K562 (cell line): ENCODE measurements around the gene HAVCR1. TPM values are rescaled to one million over a fixed set of nuclear protein-coding genes. Genes with fewer than 3 reads are reported as not detected.

Experiments
- ATAC-seq: fragments of 200-7000 bp; cut with Tn5 transposase; 3 replicates; pipeline ENCODE4 v1.9.1; 2020; ENCODE audit warnings: moderate library complexity
- BruUV-seq: library from RNA; stranded (reverse); fragments of 400-500 nt; replicated peaks from 2 replicates; lab custom pipeline; 2021; lab: Mats Ljungman, UMichigan
- CTCF ChIA-PET: fragments of 300-600 bp; formaldehyde crosslinking; extraction: SDS; loops from one replicate; lab custom pipeline; 2021; ENCODE audit warnings: low intra/inter-chr PET ratio; lab: Yijun Ruan, JAX
- POLR2A ChIA-PET: fragments of 300-600, 350-650 bp; sonication (Branson Sonifier 250); formaldehyde crosslinking; extraction: SDS; loops from one replicate; lab custom pipeline; 2021; ENCODE audit warnings: antibody characterized with exemption, inconsistent platforms; lab: Yijun Ruan, JAX
- DNase-seq, 4 experiments: peaks; one replicate each; pipeline versions ENCODE4 v3.0.0 to v3.0.0-alpha.2; 2011 to 2018; ENCODE audit warnings: low spot score in 3 of 4, mixed read lengths in 3 of 4; ENCODE audit errors: extremely low read depth in 1 of 4
- FAIRE-seq: peaks from 2 replicates; lab custom pipeline; 2011; peaks lifted over from hg19 to GRCh38; lab: Jason Lieb, UNC
- H2AFZ ChIP-seq: 2 replicates; pipeline ENCODE4 v1.6.0; 2011; ENCODE audit warnings: low read depth, low read length, control low read depth, inconsistent platforms
- H3K27ac ChIP-seq: fragments of 200-600 bp; 3 replicates; pipeline ENCODE4 v1.8.0; 2011; ENCODE audit warnings: low read depth, mild to moderate bottlenecking, control low read depth, inconsistent platforms, low read length, moderate library complexity, mixed read lengths; ENCODE audit errors: extremely low read depth
- H3K27me3 ChIP-seq, 2 experiments: fragments of 300-600 bp in 1 of 2; 2 replicates in 1 of 2; 3 replicates in 1 of 2; pipeline versions ENCODE4 v1.6.0 to v1.8.0; 2011; ENCODE audit warnings: inconsistent platforms in 2 of 2, low read length in 2 of 2, mild to moderate bottlenecking in 1 of 2, mixed read lengths in 1 of 2, moderate library complexity in 1 of 2; ENCODE audit not compliant: control insufficient read depth in 2 of 2, insufficient read depth in 2 of 2
- H3K36me3 ChIP-seq: fragments of 300-600 bp; 3 replicates; pipeline ENCODE4 v1.8.0; 2011; ENCODE audit warnings: mild to moderate bottlenecking, low read length, inconsistent platforms; ENCODE audit not compliant: control insufficient read depth, insufficient read depth
- H3K4me1 ChIP-seq, 2 experiments: fragments of 200-600 bp in 1 of 2; replicated peaks in 1 of 2; 2 replicates in 1 of 2; 3 replicates in 1 of 2; pipeline versions ENCODE4 v1.5.1 to v1.8.0; 2011; ENCODE audit warnings: inconsistent platforms in 2 of 2, low read length in 2 of 2, mild to moderate bottlenecking in 1 of 2, mixed read lengths in 1 of 2, moderate library complexity in 1 of 2; ENCODE audit not compliant: control insufficient read depth in 2 of 2, insufficient read depth in 2 of 2
- H3K4me2 ChIP-seq: 2 replicates; pipeline ENCODE4 v1.6.1; 2011; ENCODE audit warnings: low read length, control low read depth, inconsistent platforms, mixed read lengths; ENCODE audit not compliant: insufficient read depth
- H3K4me3 ChIP-seq: fragments of 200-600 bp; sonication (generic), shearing (Covaris generic); 2 replicates; pipeline ENCODE4 v1.5.1; 2016; ENCODE audit warnings: control low read depth, inconsistent platforms
- H3K79me2 ChIP-seq: fragments of 200-600 bp; 3 replicates; pipeline ENCODE4 v1.8.0; 2011; ENCODE audit warnings: low read length, inconsistent platforms; ENCODE audit not compliant: control insufficient read depth, insufficient read depth
- H3K9ac ChIP-seq, 2 experiments: 2 replicates each; pipeline versions ENCODE4 v1.6.0 to v1.6.1; 2011; ENCODE audit warnings: low read depth in 2 of 2, low read length in 2 of 2, control low read depth in 1 of 2, inconsistent platforms in 1 of 2, mild to moderate bottlenecking in 1 of 2, mixed read lengths in 1 of 2; ENCODE audit not compliant: insufficient read depth in 1 of 2
- H3K9me1 ChIP-seq: one replicate; pipeline ENCODE4 v1.6.0; 2011; ENCODE audit warnings: inconsistent platforms, mild to moderate bottlenecking, low read length, moderate library complexity; ENCODE audit not compliant: control insufficient read depth, insufficient read depth
- H3K9me3 ChIP-seq: replicated peaks from 2 replicates; pipeline ENCODE4 v1.5.1; 2011; ENCODE audit warnings: low read depth, low read length, inconsistent platforms; ENCODE audit not compliant: control insufficient read depth, insufficient read depth
- H4K20me1 ChIP-seq: replicated peaks from 2 replicates; pipeline ENCODE4 v1.6.1; 2011; ENCODE audit warnings: low read length, inconsistent platforms, mixed read lengths; ENCODE audit not compliant: control insufficient read depth, insufficient read depth
- RNF2 ChIP-seq: sonication (generic); IDR thresholded peaks from 2 replicates; pipeline ENCODE4 v1.6.1; 2016
- SRF ChIP-seq, 2 experiments: fragments of 250-450, 450-650 bp in 1 of 2; sonication (Bioruptor Pico) in 1 of 2; sonication (generic) in 1 of 2; formaldehyde crosslinking; IDR thresholded peaks; 2 replicates each; pipeline versions ENCODE4 v1.5.0 to v1.5.1; 2020 to 2022; ENCODE audit warnings: mild to moderate bottlenecking in 1 of 2, missing genetic modification reagents in 1 of 2
- ZNF134 ChIP-seq: fragments of 250-450 bp; sonication (Bioruptor Pico); conservative IDR thresholded peaks from 2 replicates; pipeline ENCODE4 v1.4.0; 2020
- ZNF699 ChIP-seq: fragments of 250-450 bp; sonication (Bioruptor Pico); IDR thresholded peaks from 2 replicates; pipeline ENCODE4 v1.8.0; 2021; ENCODE audit warnings: mild to moderate bottlenecking, moderate library complexity; ENCODE audit not compliant: insufficient replicate concordance
- WGBS: fragments of 100-300 bp; shearing (Covaris generic); methylation state at CpG from one replicate; pipeline ENCODE4 v1.1.6; 2016; ENCODE audit warnings: low coverage, mixed read lengths; ENCODE audit not compliant: insufficient coverage; ENCODE audit errors: missing lambda C conversion rate; 5-methylcytosine and 5-hydroxymethylcytosine counted together
- in situ Hi-C: fragments of 300-500 bp; cut with MboI; formaldehyde crosslinking; loops from 4 replicates; pipeline ENCODE4 v1.15.0; 2018; ENCODE audit warnings: inconsistent platforms, mixed read lengths
- intact Hi-C: fragments of 100-400 bp; cut with micrococcal nuclease; formaldehyde crosslinking; loops from 2 replicates; pipeline ENCODE4 v1.14.2; 2022
- polyA plus RNA-seq, 8 experiments: library from polyadenylated mRNA; depleted of rRNA in 4 of 8; stranded (reverse) in 5 of 8; unstranded in 3 of 8; fragments of >200 nt; fragmentation: Nextera tagmentation in 2 of 8; fragmentation: Illumina TruSeq in 1 of 8; extraction: Ambion mirVana in 2 of 8; extraction: Trizol in 1 of 8; gene quantifications; 2 replicates each; pipeline versions ENCODE4 v1.2.1 to v1.2.3, GENCODE V29; 2011 to 2014; ENCODE audit warnings: inconsistent platforms in 1 of 8, missing spikeins in 1 of 8
- total RNA-seq, 7 experiments: library from RNA; depleted of rRNA in 6 of 7; stranded (reverse); fragments of >200 nt in 6 of 7; fragmentation: Illumina TruSeq in 2 of 7; extraction: Trizol in 2 of 7; gene quantifications; 2 replicates each; pipeline versions ENCODE4 v1.2.1 to v1.2.3, GENCODE V29; 2011 to 2021; ENCODE audit warnings: low replicate concordance in 1 of 7
- TF ChIP-seq, protein P1 (sequence below): fragments of 250-450 bp; sonication (Bioruptor Pico); IDR thresholded peaks from 2 replicates; pipeline ENCODE4 v1.8.0; 2022; ENCODE audit warnings: moderate library complexity, mild to moderate bottlenecking, inconsistent platforms
- TF ChIP-seq, protein P2 (sequence below): sonication (generic); formaldehyde crosslinking; IDR thresholded peaks from 2 replicates; pipeline ENCODE4 v1.8.0; 2022; ENCODE audit warnings: mild to moderate bottlenecking, missing genetic modification reagents

The HAVCR1 gene
- total and polyA plus RNA-seq, 9 of the 15 experiments (the other 6 are each of a cell fraction or from before 2014, with no cell fraction given): 0.04 TPM; not detected in 8

GRCh38 chr5:157066080-157066479 lies 7.2 kb upstream of the HAVCR1 start:
- no peaks in the 10 kb centered on the region for H3K36me3 ChIP-seq
- H4K20me1 ChIP-seq: no peaks in the 10 kb centered on the region
- no peak overlapping the region for H2AFZ ChIP-seq
- peaks cover 0 to 9% of the 10 kb centered on the region in 2 experiments; a peak in 2 of 5 replicates for H3K27me3 ChIP-seq
- POLR2A ChIA-PET: no interaction called here
- FAIRE-seq: no peak
- no peak for DNase-seq
- H3K79me2 ChIP-seq: no peaks in the 10 kb centered on the region
- H3K9me1 ChIP-seq: no peaks in the 10 kb centered on the region
- intact Hi-C loops: no loop called here
- no peak overlapping the region for H3K4me2 ChIP-seq
- CTCF ChIA-PET: interaction anchor here (0.6 kb wide), 1 partner anchor 1078 kb away, joined by 4 read pairs; no protein-coding TSS in a partner anchor
- no peak overlapping the region for H3K27ac ChIP-seq
- in situ Hi-C loops: no loop called here
- H3K9me3 ChIP-seq: no peaks in the 10 kb centered on the region
- 0% methylated on average over 2 of the region's 2 CpGs for WGBS
- TF ChIP-seq, protein P1, sequence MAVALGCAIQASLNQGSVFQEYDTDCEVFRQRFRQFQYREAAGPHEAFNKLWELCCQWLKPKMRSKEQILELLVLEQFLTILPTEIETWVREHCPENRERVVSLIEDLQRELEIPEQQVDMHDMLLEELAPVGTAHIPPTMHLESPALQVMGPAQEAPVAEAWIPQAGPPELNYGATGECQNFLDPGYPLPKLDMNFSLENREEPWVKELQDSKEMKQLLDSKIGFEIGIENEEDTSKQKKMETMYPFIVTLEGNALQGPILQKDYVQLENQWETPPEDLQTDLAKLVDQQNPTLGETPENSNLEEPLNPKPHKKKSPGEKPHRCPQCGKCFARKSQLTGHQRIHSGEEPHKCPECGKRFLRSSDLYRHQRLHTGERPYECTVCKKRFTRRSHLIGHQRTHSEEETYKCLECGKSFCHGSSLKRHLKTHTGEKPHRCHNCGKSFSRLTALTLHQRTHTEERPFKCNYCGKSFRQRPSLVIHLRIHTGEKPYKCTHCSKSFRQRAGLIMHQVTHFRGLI (CRISPR knock-in tag): no peak
- TF ChIP-seq, protein P2, sequence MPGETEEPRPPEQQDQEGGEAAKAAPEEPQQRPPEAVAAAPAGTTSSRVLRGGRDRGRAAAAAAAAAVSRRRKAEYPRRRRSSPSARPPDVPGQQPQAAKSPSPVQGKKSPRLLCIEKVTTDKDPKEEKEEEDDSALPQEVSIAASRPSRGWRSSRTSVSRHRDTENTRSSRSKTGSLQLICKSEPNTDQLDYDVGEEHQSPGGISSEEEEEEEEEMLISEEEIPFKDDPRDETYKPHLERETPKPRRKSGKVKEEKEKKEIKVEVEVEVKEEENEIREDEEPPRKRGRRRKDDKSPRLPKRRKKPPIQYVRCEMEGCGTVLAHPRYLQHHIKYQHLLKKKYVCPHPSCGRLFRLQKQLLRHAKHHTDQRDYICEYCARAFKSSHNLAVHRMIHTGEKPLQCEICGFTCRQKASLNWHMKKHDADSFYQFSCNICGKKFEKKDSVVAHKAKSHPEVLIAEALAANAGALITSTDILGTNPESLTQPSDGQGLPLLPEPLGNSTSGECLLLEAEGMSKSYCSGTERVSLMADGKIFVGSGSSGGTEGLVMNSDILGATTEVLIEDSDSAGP (CRISPR knock-in tag): no peak
- no peak for TF ChIP-seq ZNF134 (CRISPR knock-in tag)
- TF ChIP-seq SRF (CRISPR knock-in tag; IDR thresholded peaks at IDR 0.05): no peak
- TF ChIP-seq RNF2: no peak
- no peak for TF ChIP-seq ZNF699 (CRISPR knock-in tag)
- H3K4me3 ChIP-seq: no peak overlapping the region
- no TSS peak for BruUV-seq
- ATAC-seq: no peak
- H3K9ac ChIP-seq: no peak overlapping the region
- no peaks in the 10 kb centered on the region for H3K4me1 ChIP-seq
